Fibroblast of villous mesenchyme (primary cell): ENCODE results near the gene MAGI2. TPM values are rescaled to one million over a fixed set of nuclear protein-coding genes. Genes with fewer than 3 reads are reported as not detected.

Source experiments
- DNase-seq: peaks from one replicate; pipeline ENCODE4 v3.0.0-alpha.2; 2010; ENCODE audit warnings: low read depth
- H3K4me3 ChIP-seq: 2 replicates; pipeline ENCODE4 v1.5.1; 2011; ENCODE audit warnings: low read depth, mild to moderate bottlenecking, low read length
- total RNA-seq: library from RNA; depleted of rRNA; stranded (reverse); fragments of >200 nt; gene quantifications from 2 replicates; pipeline ENCODE4 v1.2.3, GENCODE V29; 2012
- TF ChIP-seq, protein P1 (sequence below): IDR thresholded peaks from 2 replicates; pipeline ENCODE4 v1.5.1; 2012; ENCODE audit warnings: low read depth, mild to moderate bottlenecking, low read length; ENCODE audit not compliant: insufficient read depth

The MAGI2 gene
- total RNA-seq, 1 donor: 24.6 TPM

GRCh38 chr7:78363866-78364265 is 1089.6 kb downstream of the MAGI2 start:
- TF ChIP-seq, protein P1, sequence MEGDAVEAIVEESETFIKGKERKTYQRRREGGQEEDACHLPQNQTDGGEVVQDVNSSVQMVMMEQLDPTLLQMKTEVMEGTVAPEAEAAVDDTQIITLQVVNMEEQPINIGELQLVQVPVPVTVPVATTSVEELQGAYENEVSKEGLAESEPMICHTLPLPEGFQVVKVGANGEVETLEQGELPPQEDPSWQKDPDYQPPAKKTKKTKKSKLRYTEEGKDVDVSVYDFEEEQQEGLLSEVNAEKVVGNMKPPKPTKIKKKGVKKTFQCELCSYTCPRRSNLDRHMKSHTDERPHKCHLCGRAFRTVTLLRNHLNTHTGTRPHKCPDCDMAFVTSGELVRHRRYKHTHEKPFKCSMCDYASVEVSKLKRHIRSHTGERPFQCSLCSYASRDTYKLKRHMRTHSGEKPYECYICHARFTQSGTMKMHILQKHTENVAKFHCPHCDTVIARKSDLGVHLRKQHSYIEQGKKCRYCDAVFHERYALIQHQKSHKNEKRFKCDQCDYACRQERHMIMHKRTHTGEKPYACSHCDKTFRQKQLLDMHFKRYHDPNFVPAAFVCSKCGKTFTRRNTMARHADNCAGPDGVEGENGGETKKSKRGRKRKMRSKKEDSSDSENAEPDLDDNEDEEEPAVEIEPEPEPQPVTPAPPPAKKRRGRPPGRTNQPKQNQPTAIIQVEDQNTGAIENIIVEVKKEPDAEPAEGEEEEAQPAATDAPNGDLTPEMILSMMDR: no peak
- DNase-seq: no peak

DNA sequence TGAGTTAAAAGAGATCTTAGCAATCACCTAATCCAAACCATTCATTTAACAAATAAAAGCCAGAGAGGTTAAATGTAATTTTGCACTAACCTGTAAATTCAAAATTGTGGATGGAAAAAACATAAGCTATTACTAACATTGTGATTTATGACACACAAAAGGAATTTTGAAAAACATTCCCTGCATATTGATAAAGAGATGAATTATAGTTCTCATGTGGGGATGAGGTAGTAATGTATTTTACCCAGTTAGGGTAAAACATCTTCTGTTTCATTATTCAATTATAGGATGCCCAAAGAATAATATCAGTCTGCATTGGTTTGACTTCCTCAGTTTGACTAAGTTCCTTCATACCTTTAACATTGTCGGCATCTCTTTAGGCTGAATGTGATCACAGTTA is 1093.6 kb downstream of the MAGI2 start:
- H3K4me3 ChIP-seq: no peak overlapping the region
- TF ChIP-seq, protein P1: no peak
- no peak for DNase-seq

More at GRCh38 chr7:78363866-78364265, 1089.6 kb downstream of the MAGI2 start:
- H3K4me3 ChIP-seq: no peak overlapping the region

GRCh38 chr7:78357709-78358108 is 1095.8 kb downstream of the MAGI2 start:
- H3K4me3 ChIP-seq: no peak overlapping the region
- DNase-seq: no peak
- TF ChIP-seq, protein P1: no peak

DNA sequence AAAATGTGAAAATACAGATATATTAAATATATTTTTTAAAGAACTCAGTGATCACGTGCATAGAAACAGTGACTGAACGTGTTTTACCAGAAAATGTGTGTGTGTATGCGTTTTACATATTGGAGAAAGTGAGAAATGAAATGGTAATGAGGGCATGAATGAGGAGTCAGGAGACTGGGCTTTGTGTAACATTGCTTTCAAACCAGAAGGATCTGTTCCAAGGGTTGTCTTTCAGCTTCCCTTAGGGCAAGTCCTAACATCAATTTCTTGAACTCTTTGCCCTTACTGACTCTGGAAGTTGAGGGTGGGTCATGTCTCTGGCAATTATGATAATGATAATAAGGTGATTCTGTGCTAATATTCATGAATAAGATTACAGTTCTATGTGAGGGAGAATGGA is 1097.6 kb downstream of the MAGI2 start:
- TF ChIP-seq, protein P1: no peak
- no peak for DNase-seq
- no peak overlapping the region for H3K4me3 ChIP-seq

DNA sequence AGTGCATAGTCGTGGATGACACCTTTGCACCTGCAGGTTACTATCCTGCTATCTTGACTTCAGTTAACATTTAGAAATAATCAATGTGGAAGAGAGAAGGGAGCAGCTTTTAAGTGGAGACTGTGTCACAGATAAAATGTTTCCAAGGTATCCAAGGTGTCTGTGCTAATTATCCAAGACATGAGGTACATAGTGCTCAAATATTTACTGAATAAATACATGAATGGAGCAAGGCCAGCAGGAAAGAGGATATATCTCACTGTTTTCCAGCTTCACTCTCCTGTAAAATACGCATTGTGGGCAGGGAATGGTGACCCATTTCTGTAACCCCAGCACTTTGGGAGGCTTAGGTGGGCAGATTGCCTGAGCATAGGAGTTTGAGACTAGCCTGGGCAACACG is 1102.5 kb downstream of the MAGI2 start:
- no peak overlapping the region for H3K4me3 ChIP-seq
- TF ChIP-seq, protein P1: no peak

DNA sequence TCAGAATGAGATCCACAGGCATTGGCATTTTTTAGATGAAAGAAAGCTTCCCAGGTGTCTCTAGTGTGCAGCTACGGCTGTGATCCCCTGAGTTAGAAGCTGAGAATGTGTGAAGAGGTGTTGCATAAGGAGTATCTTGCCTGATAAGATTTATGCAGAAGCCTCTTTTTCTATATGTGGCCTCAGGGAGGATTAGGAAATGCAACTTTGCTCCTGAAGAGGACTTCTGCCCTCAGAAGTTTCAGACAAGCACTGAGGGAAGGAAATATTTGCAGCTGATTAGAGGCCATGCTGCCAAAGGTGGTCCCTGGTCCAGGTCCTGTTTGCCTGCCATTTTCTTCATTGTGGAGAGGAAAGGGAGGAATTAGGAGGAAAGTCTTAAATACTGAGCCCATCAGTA is 1103.1 kb downstream of the MAGI2 start:
- TF ChIP-seq, protein P1: no peak
- H3K4me3 ChIP-seq: no peak overlapping the region
- no peak for DNase-seq

More for the DNA sequence above, 1102.5 kb downstream of the MAGI2 start:
- DNase-seq: no peak

- DNase-seq: no peak
- TF ChIP-seq, protein P1: no peak
- H3K4me3 ChIP-seq: no peak overlapping the region
Measured at GRCh38 chr7:78346827-78347226, 1106.6 kb downstream of the MAGI2 start.
